MCF 10A (cell line): ENCODE measurements around the gene NME5. TPM values are rescaled to one million over a fixed set of nuclear protein-coding genes. Genes with fewer than 3 reads are reported as not detected.

Experiments
- BruUV-seq: library from RNA; stranded (reverse); fragments of 400-500 nt; replicated peaks from 2 replicates; lab custom pipeline; 2021; lab: Mats Ljungman, UMichigan
- CTCF ChIA-PET: fragments of 300-600 bp; sonication (Branson Sonifier 250); formaldehyde crosslinking; extraction: SDS; loops from one replicate; lab custom pipeline; 2021; ENCODE audit warnings: antibody characterized with exemption, inconsistent platforms; lab: Yijun Ruan, JAX
- POLR2A ChIA-PET: fragments of 300-600, 350-650 bp; sonication (Branson Sonifier 250); formaldehyde crosslinking; extraction: SDS; loops from one replicate; lab custom pipeline; 2020; ENCODE audit warnings: antibody characterized with exemption, inconsistent platforms; lab: Yijun Ruan, JAX
- DNase-seq: peaks from one replicate; pipeline ENCODE4 v3.0.0-alpha.2; 2018; ENCODE audit not compliant: unreplicated experiment
- H3K27ac Mint-ChIP-seq: one replicate; pipeline ENCODE4 v1.8.0; 2022; ENCODE audit warnings: mild to moderate bottlenecking, low read depth, mixed read lengths; ENCODE audit not compliant: unreplicated experiment
- H3K27me3 Mint-ChIP-seq: one replicate; pipeline ENCODE4 v1.8.0; 2022; ENCODE audit warnings: mixed read lengths; ENCODE audit not compliant: insufficient read depth, unreplicated experiment
- H3K36me3 Mint-ChIP-seq: one replicate; pipeline ENCODE4 v1.8.0; 2022; ENCODE audit warnings: mild to moderate bottlenecking, moderate library complexity, mixed read lengths; ENCODE audit not compliant: insufficient read depth, unreplicated experiment
- H3K4me1 Mint-ChIP-seq: one replicate; pipeline ENCODE4 v1.8.0; 2022; ENCODE audit warnings: mixed read lengths; ENCODE audit not compliant: insufficient read depth, unreplicated experiment
- H3K4me3 Mint-ChIP-seq: one replicate; pipeline ENCODE4 v1.8.0; 2022; ENCODE audit warnings: mild to moderate bottlenecking, moderate library complexity, mixed read lengths; ENCODE audit not compliant: unreplicated experiment
- H3K9me3 Mint-ChIP-seq: one replicate; pipeline ENCODE4 v1.8.0; 2022; ENCODE audit warnings: mixed read lengths; ENCODE audit not compliant: unreplicated experiment
- intact Hi-C: fragments of 100-400 bp; cut with micrococcal nuclease; formaldehyde crosslinking; loops from 2 replicates; pipeline ENCODE4 v1.14.1; 2022
- total RNA-seq: library from RNA; stranded (reverse); gene quantifications from 2 replicates; pipeline ENCODE4 v1.2.3, GENCODE V29; 2022
- TF ChIP-seq, protein P1 (sequence below): fragments of 200-600 bp; IDR thresholded peaks from one replicate; pipeline ENCODE4 v1.8.0; 2022; ENCODE audit warnings: antibody characterized with exemption, mild to moderate bottlenecking; ENCODE audit not compliant: unreplicated experiment

NME5 gene
- total RNA-seq, 1 experiment from 2014 or later: not detected

DNA sequence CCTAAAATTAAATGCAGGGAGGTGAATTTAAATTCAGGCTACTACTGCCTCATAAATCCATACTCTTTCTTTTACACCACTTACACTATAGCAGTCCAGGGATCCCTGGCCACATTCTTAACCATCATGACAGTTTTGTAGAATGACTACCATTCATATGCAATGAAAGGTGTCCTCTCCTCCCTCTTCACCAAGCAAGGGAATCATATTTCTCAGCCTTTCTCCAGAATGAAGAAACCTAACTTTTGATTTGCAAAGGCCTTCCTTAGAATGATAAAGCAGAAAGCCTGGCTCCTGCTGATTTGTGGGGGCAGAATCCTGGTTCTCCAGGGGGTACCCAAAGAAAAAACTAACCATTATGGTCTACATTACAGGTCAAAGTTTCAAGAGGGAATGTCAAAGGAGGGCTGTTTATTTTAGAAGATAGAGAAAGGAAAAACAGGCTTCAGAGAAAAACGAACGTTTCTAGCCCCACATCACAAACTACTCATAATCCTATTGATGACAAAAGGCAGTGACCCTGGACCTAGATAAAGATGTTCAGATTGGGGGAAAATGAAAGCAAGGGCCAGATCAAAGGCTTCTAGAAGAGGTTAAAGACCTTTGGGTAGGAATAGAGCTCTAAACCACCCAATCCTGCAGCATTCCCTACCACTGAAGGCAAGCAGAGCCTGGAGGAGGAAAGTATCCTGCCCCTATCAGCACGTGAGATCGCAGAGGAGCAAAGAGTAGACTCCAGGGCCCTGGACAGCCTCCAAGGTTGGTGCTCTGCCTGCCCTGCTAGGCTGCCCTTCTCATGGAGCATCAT, 43.9 kb downstream of the NME5 start:
- intact Hi-C loops: no loop called here
- no peak overlapping the region for H3K4me3 Mint-ChIP-seq
- no peak overlapping the region for H3K27ac Mint-ChIP-seq
- H3K36me3 Mint-ChIP-seq: no peaks in the 10 kb centered on the region
- CTCF ChIA-PET: interaction anchor here (0.6 to 2.2 kb wide), 5 partner anchors 15 to 454 kb away, joined by 3 to 8 read pairs (median 8); no protein-coding TSS in a partner anchor
- H3K4me1 Mint-ChIP-seq: no peaks in the 10 kb centered on the region
- H3K9me3 Mint-ChIP-seq: no peaks in the 10 kb centered on the region
- peaks cover 89% of the 10 kb centered on the region for H3K27me3 Mint-ChIP-seq
- POLR2A ChIA-PET: no interaction called here
- BruUV-seq: no TSS peak
- DNase-seq: no peak
- TF ChIP-seq, protein P1, sequence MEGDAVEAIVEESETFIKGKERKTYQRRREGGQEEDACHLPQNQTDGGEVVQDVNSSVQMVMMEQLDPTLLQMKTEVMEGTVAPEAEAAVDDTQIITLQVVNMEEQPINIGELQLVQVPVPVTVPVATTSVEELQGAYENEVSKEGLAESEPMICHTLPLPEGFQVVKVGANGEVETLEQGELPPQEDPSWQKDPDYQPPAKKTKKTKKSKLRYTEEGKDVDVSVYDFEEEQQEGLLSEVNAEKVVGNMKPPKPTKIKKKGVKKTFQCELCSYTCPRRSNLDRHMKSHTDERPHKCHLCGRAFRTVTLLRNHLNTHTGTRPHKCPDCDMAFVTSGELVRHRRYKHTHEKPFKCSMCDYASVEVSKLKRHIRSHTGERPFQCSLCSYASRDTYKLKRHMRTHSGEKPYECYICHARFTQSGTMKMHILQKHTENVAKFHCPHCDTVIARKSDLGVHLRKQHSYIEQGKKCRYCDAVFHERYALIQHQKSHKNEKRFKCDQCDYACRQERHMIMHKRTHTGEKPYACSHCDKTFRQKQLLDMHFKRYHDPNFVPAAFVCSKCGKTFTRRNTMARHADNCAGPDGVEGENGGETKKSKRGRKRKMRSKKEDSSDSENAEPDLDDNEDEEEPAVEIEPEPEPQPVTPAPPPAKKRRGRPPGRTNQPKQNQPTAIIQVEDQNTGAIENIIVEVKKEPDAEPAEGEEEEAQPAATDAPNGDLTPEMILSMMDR: no peak

DNA sequence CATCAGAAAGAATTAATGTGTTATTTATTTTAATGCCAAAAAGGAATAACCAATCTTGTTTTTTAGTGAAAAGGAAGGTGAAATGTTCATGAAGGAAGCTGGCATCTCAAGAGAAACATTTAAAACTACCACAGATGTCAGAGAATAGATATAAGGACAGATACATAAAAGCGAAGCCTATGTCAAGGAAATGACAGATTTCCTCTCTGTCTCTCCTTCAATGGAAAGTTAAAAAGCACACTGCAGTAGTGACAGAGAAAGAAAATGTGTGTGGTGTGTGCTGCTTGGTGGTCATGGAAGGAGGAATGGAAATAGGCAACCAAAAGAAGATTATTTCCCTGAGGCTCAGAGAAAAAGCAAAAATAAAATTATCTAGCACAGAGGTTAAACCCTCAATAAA, 46.2 kb downstream of the NME5 start:
- no peak overlapping the region for H3K27ac Mint-ChIP-seq
- no peaks in the 10 kb centered on the region for H3K36me3 Mint-ChIP-seq
- H3K4me1 Mint-ChIP-seq: no peaks in the 10 kb centered on the region
- DNase-seq: no peak
- BruUV-seq: no TSS peak
- ChIA-PET CTCF (interaction anchor here (0.5 to 7.7 kb wide), 5 partner anchors 15 to 312 kb away, joined by 3 to 122 read pairs (median 8); no protein-coding TSS in a partner anchor), POLR2A (interaction anchor here (0.8 kb wide), 1 partner anchor 25 kb away, joined by 3 read pairs; no protein-coding TSS in a partner anchor)
- intact Hi-C loops: no loop called here
- TF ChIP-seq, protein P1: no peak
- H3K27me3 Mint-ChIP-seq: peaks cover 86% of the 10 kb centered on the region
- H3K4me3 Mint-ChIP-seq: no peak overlapping the region
- no peaks in the 10 kb centered on the region for H3K9me3 Mint-ChIP-seq

DNA sequence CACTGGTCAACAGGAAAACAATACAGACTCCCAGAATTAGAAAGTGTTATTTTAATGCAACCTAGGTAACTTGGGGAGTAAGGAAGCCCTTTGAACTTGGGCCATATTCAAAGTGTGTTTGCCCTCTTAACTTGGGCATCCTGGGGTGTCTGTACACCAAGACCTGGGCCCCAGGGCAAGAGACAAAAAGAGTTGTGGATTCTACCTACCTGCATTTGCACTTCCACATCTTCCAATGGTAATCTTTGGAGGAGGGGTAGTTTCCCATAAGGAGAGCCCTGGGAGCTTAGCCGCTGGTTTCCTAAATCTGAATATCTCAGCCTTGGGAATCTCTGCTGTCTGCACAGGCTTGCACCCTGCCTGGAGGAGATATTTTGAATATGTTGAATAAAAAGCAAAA, 46.9 kb downstream of the NME5 start:
- BruUV-seq: no TSS peak
- TF ChIP-seq, protein P1: no peak
- Mint-ChIP-seq H3K27ac (no peak overlapping the region), H3K9me3 (no peaks in the 10 kb centered on the region), H3K4me3 (no peak overlapping the region), H3K27me3 (peaks cover 85% of the 10 kb centered on the region), H3K36me3 (no peaks in the 10 kb centered on the region), H3K4me1 (no peaks in the 10 kb centered on the region)
- ChIA-PET CTCF (interaction anchor here (1.8 to 7.7 kb wide), 4 partner anchors 15 to 56 kb away, joined by 4 to 122 read pairs (median 8); no protein-coding TSS in a partner anchor), POLR2A (interaction anchor here (0.8 kb wide), 1 partner anchor 25 kb away, joined by 3 read pairs; no protein-coding TSS in a partner anchor)
- intact Hi-C loops: no loop called here
- DNase-seq: no peak

DNA sequence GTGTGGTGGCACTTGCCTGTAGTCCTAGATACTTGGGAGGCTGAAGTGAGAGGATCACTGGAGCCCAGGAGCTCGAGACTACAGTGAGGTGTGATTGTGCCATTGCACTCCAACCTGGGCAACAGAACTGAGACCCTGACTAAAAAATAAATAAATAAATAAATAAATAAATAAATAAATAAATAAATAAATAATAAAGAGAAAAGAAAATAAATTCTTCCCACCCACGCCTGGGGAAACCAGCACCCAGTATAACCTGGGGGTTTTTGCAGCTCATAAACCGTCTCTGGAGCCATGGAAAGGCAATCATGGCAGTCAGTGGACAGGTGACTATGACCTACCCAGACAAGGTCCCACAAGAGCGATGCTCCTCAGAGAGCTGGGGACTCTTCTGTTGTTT, 47.5 kb downstream of the NME5 start:
- no peaks in the 10 kb centered on the region for H3K4me1 Mint-ChIP-seq

More for the DNA sequence above, 47.5 kb downstream of the NME5 start:
- CTCF ChIA-PET: interaction anchor here (0.6 to 7.7 kb wide), 8 partner anchors 9 to 260 kb away, joined by 3 to 122 read pairs (median 6); no protein-coding TSS in a partner anchor
- no peak overlapping the region for H3K27ac Mint-ChIP-seq
- POLR2A ChIA-PET: interaction anchor here (0.6 kb wide), 1 partner anchor 10 kb away, joined by 3 read pairs; no protein-coding TSS in a partner anchor
- intact Hi-C loops: no loop called here
- no peaks in the 10 kb centered on the region for H3K9me3 Mint-ChIP-seq
- BruUV-seq: no TSS peak
- no peak overlapping the region for H3K4me3 Mint-ChIP-seq
- H3K27me3 Mint-ChIP-seq: peaks cover 79% of the 10 kb centered on the region
- DNase-seq: no peak
- no peaks in the 10 kb centered on the region for H3K36me3 Mint-ChIP-seq
- TF ChIP-seq, protein P1: no peak
